GM10248 (cell line): Measurements from ENCODE around the gene SPAG8.

Experiments
- CTCF ChIA-PET: fragments of 300-600 bp; sonication (Branson Sonifier 250); formaldehyde crosslinking; extraction: SDS; loops from one replicate; lab custom pipeline; 2021; ENCODE audit warnings: antibody characterized with exemption; lab: Yijun Ruan, JAX
- POLR2A ChIA-PET: fragments of 350-650 bp; sonication (Branson Sonifier 250); formaldehyde crosslinking; extraction: SDS; loops from one replicate; lab custom pipeline; 2020; ENCODE audit warnings: antibody characterized with exemption; lab: Yijun Ruan, JAX
- DNase-seq: peaks from one replicate; pipeline ENCODE4 v3.0.0; 2012; ENCODE audit errors: extremely low spot score
- CTCF ChIP-seq: IDR thresholded peaks from 2 replicates; pipeline ENCODE4 v1.5.1; 2012; ENCODE audit warnings: mild to moderate bottlenecking, low read depth; ENCODE audit errors: extremely low read depth, missing control alignments, control extremely low read depth

The SPAG8 gene

GRCh38 chr9:35832814-35833213 lies 20.8 kb upstream of the SPAG8 start:
- POLR2A ChIA-PET = no interaction called here

GRCh38 chr9:35831040-35831439 lies 19.0 kb upstream of the SPAG8 start:
- ChIA-PET CTCF (interaction anchor here (0.8 to 4.1 kb wide), 4 partner anchors 11 to 134 kb away, joined by 3 to 22 read pairs (median 12); no protein-coding TSS in a partner anchor), POLR2A (interaction anchor here (0.6 kb wide), 1 partner anchor 12 kb away, joined by 3 read pairs; no protein-coding TSS in a partner anchor)
- no peak for DNase-seq
- no peak for TF ChIP-seq CTCF

More at GRCh38 chr9:35832814-35833213, 20.8 kb upstream of the SPAG8 start:
- no peak for DNase-seq
- CTCF ChIA-PET = interaction anchor here (0.9 to 4.1 kb wide), 7 partner anchors 10 to 84 kb away, joined by 3 to 22 read pairs (median 4); partner anchors contain the start of genes GBA2, RGP1 and SPAG8
- no peak for TF ChIP-seq CTCF

GRCh38 chr9:35829764-35830096 lies 17.7 kb upstream of the SPAG8 start:
- CTCF ChIA-PET = interaction anchor here (1.3 to 1.7 kb wide), 2 partner anchors 18 to 62 kb away, joined by 3 to 5 read pairs; partner anchors contain the start of gene SPAG8
- TF ChIP-seq CTCF = no peak
- POLR2A ChIA-PET = no interaction called here
- no peak for DNase-seq

GRCh38 chr9:35829084-35829763 lies 17.2 kb upstream of the SPAG8 start, which contains the start of gene TMEM8B:
Gene TMEM8B (plus strand): TSS chr9:35829228. CDS start chr9:35829448, 220 bp downstream.
- CTCF ChIA-PET = interaction anchor here (1.0 to 5.0 kb wide), 9 partner anchors 11 to 171 kb away, joined by 3 to 63 read pairs (median 3); partner anchors contain the start of genes CCDC107, RMRP and SPAG8
- TF ChIP-seq CTCF = no peak
- POLR2A ChIA-PET = interaction anchor here (0.7 to 1.0 kb wide), 3 partner anchors 13 to 97 kb away, joined by 3 read pairs; partner anchors contain the start of genes CREB3 and TLN1
- peak; percentile 96 for DNase-seq

GRCh38 chr9:35828716-35829083 lies 16.6 kb upstream of the SPAG8 start, which contains the start of gene FAM221B:
Gene FAM221B (minus strand): TSS chr9:35828732. CDS start chr9:35826161, 2,571 bp downstream.
- DNase-seq = no peak
- TF ChIP-seq CTCF = no peak
- POLR2A ChIA-PET = interaction anchor here (0.7 to 1.0 kb wide), 3 partner anchors 13 to 96 kb away, joined by 3 read pairs; partner anchors contain the start of genes CREB3 and TLN1
- CTCF ChIA-PET = interaction anchor here (1.0 to 5.0 kb wide), 9 partner anchors 11 to 171 kb away, joined by 3 to 63 read pairs (median 3); partner anchors contain the start of genes CCDC107, RMRP and SPAG8

GRCh38 chr9:35827486-35827885 lies 15.4 kb upstream of the SPAG8 start:
- DNase-seq = no peak
- TF ChIP-seq CTCF = no peak
- ChIA-PET CTCF (interaction anchor here (0.7 to 5.0 kb wide), 13 partner anchors 9 to 180 kb away, joined by 3 to 63 read pairs (median 24); partner anchors contain the start of genes HINT2, OR13J1 and SPAG8), POLR2A (no interaction called here)
